ENCODE measurements around the gene PROSER2.

PROSER2 gene

DNA sequence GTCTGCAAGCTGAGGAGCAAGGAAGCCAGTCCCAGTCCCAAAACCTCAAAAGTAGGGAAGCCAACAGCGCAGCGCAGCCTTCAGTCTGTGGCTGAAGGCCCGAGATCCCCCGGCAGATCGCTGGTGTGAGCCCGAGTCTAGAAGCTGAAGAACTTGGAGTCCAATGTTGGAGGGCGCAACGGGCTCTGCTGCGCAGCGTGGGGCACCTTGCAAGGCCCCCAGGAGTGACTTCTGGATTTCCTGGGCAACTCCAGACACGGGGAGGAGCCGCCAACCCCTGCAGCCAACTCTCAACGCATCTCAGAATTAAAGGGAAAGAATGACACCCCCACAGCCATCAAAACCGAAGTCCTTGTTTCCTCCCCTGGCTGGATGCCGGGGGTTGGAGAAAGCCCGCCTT lies 18.8 kb upstream of the PROSER2 start:
- DNase-seq, result no peak

DNA sequence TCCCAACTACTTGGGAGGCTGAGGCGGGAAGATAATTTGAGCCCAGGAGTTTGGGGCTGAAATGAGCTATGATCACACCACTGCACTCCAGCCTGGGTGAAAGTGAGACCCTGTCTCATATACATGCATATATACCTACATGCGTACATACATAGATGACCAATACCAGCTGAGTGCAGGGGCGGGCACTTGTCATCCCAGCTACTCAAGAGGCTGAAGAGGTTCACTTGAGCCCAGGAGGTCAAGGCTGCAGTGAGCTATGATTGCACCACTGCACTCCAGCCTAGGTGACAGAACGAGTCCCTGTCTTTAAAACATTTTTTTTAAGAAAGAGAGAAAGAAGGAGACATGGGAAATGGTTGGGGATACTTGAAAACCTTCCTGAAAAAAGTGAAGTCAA lies 17.4 kb upstream of the PROSER2 start:
- DNase-seq, result no peak

DNA sequence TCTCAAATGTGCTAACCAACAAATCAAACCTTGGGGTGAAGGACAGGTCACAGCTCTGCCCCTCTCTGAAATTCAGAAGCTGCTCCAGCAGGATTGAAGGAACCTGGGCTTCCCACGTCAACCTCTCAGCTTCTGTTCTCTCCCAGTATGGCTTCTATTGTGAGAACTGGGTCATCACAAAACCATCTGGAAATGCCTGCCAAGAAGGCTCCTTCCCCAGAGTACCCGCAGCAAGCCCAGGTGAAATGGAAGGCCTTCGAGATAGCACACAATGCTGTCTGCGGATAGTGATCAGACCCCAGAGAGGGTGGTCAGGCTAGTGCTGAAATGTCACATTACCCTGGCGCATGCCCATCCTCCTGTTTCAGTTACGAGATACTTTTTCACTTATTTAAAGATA lies 16.4 kb upstream of the PROSER2 start:
- no peak for DNase-seq

DNA sequence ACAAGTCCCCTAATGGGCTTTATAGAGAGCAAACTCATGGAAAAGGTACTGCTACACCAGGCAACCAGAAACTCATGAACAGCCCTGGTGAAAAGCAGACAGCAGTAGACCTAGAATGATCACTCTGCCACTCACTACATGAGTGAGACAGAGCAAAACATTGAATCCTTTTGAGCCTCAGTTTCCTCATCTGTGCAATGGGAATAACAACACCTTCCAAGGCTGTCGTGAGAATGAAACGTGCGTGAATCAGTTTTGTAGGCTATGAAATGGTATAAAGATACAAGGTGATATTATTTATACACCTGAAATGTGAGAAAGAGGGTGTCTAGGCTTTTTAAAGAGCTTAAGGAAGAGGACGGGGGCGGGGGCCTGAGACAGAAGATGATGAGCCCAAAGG lies 14.3 kb upstream of the PROSER2 start:
- DNase-seq, result no peak

DNA sequence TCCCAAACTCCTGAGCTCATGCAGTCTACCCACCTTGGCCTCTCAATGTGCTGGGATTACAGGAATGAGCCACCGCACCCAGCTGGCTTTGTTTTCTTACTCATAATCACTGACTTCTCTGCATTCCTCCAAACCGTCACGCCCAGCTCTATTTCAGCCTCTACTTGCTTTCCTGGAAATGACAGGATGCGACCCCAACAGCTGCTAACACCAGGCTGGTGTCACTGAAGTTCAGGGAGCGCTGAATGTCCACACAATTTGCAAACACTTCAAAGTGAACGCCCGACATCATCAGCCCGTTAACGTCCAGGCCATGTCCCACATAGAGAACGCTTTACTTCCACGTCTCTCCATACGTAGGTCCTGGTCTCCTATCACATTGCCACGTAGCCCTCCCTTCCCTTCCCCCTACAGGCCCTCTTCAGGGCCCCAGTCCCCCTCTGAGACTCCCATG lies 12.8 kb upstream of the PROSER2 start:
- no peak for DNase-seq

DNA sequence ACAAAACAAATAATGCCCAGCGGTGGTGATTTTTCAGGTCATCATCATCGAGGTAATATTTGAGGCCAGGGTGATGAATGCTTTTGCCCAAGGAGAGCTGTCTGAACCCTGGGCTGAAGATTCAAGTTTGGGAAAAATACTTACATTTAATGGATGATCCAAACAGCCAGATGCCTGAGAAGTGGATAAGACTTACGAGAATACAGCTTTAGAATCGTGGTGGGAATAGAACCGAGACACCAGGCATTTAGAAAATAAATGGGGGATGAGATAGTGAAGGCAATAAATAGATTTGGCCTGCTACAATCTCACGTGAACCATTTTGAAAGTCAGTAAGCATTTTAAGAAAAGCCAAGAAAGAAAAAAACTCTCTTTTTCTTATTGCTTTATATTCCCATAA lies 12.2 kb upstream of the PROSER2 start:
- no peak for DNase-seq

DNA sequence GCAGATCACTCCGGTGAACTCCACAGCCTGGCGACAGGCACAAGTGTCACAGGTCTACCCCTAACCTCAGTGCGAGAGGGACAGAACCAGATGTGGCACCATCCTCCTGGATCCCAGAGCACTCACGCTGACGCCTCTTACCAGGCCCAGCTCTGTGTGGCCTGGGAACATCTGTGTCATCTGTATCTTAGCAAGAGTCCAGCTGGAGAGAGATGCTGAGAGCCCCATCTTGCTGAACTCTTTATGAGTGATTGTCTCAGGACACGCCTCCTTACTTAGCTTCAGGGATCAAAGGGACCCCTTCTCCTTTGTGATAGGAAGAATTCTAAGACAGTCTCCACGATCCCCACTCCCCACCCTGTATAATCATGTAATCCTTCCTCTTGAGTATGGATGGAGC lies 10.0 kb upstream of the PROSER2 start:
- DNase-seq, result no peak

DNA sequence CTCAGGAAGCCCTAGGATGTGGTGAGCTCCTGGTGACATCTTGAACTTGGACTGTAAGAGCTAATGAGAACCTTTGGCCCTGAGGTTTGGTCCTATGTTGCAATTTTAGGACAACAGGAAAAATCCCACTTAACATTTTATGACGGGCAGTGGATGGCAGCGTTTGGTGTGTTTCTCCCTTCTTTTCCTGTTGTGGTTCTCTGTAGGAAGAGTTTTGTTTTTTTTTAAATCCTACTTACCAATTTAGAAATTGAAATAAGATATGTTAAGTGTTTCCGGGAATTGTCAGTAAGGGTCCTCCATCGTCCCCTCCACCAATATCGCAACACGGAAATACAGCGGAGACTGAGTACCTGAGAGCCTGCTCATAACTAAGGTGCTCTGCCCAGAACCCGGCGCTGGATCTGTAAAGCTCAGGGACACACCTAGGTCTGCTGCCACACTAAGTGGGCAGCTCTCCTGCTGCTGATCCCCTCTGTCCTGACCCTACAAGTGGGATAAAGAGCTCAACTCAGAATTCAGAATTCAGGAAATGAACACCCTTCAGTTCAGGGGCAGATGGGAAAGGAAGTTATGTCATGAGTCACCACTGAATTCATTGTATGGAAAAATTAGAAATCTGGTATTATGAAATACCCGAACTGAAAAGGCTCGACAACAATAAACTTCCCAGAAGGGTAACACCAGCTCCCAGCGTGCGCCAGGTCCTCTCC lies 9.1 kb upstream of the PROSER2 start:
- DNase-seq, result no peak

DNA sequence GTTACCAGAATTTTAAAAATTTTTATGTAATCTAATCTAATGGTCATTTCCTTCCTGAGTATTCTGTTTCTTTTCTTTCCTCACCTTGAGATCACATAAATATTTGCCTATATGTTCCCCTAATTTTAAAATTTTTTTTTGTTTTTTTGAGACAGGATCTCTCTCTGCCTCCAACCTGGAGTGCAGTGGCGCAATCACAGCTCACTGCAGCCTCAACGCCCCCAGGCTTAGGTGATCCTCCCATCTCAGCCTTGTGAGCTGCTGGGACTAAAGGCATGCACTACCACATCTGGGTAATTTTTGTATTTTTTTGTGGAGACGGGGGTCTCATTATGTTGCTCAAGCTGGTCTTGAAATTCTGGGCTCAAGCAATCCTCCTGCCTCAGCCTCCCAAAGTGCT lies 4.1 kb upstream of the PROSER2 start:
- no peak for DNase-seq

DNA sequence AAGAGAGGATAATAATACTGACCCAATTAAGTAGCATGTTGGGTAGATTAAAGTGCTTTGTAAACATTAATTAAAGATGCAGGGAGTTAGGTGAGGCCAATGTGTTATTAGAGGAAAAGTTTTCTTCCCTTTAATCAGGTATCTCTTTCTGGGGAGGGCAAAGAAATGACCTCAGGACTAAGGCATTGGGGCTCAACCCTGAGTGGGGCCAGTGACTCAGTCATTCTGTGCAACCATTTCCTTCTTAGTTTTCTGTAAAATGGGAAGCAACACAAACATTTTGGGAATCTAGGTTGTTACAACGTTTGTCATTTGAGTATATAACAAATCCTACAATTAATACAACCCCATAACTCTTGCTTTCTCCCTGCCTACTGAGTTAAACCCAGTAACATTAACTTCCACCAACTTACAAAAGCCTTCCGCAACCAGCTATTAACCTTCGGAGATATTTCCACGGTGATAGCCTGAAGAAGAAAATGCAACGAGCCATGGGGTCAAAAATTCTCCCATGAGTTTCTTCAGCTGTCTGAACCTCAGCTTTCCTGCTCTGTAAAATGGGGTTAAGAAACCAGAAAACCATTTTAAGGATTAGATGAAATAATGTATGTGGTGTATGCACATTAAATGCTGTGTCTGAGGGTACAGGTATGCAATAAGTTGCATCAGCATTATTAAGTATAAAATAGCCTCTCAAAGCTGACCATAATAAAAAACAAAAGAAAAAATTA lies 965 bp upstream of the PROSER2 start:
- DNase-seq, result no peak

DNA sequence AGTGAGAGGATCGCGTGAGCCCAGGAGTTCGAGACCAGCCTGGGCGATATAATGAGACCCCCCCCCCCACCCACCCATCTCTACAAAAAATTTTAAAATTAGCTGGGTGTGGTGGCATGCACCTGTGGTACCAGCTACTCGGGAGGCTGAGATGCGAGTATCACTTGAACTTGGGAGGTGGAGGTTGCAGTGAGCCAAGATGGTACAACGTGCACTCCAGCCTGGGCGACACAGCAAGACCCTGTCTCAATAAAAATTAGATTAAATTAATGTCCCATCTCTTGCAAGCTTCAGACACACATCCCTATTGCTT lies 391 bp upstream of the PROSER2 start:
- no peak for DNase-seq

DNA sequence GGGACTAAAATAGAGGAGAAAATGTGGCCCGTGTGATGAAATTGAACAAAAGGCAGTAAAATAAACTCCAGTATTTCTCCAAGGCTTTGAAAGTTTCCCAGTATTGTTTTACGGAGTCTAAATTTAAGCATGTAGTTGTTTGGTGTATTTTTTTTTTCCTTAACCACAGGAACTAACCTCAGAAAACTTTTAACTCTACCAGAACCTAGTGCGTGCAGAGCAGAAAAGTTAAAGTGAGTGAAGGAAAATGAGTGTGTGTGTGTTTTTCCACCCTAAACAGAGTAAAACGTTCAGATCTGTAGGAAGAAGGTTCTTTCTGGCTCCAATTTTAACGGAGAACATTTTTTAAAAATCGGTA lies 812 bp downstream of the PROSER2 start:
- no peak for DNase-seq

DNA sequence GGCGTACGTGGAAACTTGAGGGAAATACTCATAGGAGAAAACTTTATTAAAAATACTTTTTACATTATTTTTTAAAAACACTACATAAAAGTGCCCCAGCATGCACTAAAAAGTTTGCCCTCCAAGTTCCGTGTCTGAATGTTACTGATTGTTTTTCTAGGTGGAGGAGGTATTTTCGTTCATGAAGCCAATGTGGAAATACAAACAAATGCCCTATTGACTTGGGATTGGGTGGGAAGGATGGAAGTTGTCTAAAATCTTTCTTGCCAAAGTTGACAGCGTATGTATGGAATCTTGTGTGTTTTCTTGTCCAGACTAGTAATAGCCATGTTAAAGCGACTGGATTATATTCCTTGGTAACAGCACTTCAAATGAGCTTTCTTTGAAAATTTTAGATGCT lies 1.2 kb downstream of the PROSER2 start:
- DNase-seq, result no peak

DNA sequence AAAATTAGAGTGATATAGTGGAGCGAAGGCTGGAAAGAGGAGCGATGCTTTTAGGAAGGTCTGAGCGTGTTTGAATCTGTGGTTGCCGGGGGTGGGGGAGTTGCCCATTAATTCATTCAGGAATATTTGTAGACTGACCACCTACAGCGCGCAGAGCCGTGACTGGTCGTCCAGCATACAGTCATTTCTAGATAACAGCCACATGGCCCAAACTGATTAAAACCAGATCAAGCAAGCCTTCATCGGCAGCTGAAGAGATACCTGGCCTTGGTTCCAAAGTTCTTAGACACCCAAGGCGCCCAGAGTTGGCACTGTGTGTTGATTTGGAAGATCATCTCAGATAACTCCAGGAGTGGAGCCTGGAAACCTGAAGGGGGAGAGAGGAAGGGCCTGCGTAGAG lies 1.7 kb downstream of the PROSER2 start:
- no peak for DNase-seq

DNA sequence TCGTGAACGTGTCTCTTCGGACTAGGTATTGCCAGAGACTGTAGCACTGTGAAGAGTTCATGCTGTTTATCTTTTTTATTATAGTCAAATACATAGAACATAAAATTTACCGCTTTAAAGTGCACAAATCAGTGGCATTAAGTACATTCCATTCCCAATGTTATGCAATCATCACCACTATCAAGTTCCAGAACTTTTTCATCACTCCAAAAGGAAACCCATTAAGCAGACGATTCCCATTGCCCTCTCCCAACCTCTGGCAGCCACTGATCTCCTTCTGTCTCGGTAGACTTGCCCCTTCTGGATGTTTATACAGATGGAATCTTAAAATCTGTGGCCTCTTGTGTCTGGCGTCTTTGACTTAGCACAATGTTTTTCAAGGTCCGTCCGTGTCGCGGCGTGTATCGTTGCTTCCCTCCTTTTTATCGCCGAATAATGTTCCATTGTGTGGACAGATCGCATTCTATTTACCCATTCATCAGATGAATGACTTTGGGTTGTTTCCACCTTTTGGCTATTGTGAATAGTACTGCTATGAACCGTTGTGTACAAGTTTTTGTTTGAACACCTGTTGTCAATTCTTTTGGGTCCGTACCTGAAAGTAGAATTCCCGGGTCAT lies 2.7 kb downstream of the PROSER2 start:
- no peak for DNase-seq

DNA sequence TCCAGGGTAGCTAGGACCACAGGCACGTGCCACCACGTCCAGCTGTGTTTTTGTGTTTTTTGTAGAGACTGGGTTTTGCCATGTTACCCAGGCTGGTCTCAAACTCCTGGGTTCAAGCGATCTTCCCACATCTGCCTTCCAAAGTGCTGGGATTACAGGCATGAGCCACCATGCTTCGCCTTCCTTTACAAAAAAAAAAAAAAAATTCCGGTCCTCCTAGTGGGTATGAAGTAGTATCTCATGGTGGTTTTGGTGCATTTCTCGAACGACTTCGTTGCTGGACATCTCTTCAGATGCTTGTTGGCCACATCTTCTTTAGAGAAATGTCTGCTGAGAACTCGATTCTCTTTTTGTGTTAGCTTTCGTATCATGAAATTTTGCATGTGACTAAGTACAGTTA lies 3.9 kb downstream of the PROSER2 start:
- no peak for DNase-seq

DNA sequence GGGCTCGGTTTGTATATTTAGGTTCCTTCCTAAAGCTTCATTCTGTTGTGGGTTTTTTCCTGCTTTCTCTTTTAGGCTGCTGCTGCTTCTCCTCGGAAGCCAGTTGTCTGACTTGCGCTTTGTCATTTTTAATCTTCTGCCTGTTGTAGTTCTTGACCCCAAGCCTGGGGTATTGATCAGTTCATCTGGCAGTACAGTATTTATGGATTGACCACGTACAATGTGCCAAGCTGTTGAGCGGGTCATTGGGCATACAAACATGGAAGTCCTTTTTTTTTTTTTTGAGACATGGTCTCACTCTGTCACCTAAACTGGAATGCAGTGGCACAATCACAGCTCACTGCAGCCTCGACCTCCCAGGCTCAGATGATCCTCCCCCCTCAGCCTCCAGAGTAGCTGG lies 4.3 kb downstream of the PROSER2 start:
- DNase-seq, result no peak

DNA sequence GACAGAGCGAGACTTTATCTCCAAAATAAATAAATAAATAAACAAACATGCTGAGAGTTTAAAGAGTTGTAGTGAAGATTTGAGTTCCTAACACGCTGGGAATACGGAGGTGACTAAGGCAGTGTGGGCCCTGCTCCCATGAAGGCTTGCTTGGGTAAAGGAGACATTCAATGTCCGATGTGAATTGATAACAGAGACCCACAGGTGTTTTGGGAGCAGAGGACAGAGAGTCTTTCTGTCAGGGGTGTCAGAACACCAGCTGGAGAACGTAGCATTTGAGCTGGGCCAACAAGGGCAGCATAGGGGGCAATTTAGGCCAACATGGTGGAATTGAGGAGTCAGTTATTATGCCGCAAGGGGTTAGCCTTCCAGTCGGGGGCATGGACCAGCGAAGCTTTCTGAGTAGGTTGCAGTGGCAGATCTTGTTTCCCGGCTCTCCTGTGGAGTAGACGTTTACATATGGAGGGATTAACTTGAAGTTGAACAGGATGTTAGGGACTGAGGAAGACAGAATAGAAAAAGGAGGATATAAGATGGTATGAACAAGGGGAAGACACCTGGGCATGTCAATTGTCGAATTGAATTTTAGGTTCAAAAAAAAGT lies 5.6 kb downstream of the PROSER2 start:
- DNase-seq, result no peak

DNA sequence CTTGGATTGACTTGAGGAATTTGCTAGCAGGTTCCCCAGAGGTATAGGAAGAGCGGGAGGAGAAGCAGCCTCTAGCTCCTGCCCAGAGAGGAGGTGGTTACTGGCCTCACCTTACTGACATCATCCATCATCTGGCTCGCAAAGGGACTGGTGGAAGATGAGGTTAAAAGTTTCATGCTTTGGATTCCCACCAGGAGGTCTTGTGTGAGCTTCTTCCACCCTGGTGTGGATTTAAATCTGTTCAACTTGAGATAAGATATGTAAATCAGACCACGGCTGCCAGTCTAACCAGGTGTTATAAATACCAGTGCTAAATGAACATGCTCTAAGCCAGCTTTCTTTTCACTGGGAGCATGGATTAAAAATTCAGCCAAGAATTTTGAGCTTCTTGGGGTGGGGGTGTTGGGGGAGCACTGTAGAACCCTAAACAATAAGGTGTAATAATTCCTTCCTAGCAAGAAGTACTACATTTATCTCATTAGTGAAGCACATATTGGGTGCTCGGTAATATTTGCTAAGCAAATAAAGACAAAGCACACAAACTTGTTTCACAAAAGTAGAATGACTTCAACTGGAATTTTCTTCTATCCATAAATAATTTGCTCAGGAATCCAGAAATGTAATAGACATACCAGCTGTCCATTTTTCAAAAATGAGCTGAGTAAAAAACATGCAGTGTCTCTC lies 7.8 kb downstream of the PROSER2 start:
- DNase-seq, result no peak

DNA sequence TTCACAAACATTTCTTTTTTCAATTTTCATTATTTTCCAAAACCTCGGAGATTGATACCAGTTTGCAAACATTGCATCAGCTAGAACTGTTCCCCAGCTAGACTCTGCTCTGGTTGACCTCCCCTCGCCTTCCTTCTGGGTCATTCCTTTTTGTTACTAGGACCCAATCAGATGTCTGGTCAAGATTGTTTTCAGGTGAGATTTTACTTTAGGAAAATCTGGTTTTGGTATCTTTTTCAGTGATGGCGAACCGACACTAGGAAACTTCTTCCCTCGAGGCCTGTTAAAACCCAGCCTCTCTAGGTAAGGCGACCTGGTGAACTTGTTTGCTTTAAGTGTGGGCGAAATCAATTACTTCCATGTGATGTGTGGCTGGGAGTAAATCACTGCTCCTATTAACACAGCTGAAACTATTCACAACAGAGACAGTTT lies 8.4 kb downstream of the PROSER2 start:
- no peak for DNase-seq

DNA sequence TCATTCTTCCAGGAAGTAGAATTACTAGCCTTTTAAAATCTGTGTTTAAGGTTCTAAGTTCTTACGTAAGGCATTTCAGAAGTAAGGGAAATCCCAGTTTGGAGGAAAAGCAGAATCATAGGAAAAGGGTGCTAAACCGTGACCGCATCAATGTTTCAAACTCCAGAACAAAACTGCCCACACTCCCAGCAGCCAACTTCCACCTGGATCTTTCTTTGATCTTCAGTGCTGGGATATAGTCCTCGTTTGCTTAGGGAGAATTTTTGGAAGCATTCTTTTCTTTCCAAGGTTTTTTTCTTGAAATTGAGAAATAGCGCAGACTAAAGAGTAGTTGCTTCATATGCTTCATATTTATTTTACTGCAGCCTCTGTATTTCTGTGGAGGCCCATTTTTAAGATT lies 8.9 kb downstream of the PROSER2 start:
- DNase-seq, result no peak

DNA sequence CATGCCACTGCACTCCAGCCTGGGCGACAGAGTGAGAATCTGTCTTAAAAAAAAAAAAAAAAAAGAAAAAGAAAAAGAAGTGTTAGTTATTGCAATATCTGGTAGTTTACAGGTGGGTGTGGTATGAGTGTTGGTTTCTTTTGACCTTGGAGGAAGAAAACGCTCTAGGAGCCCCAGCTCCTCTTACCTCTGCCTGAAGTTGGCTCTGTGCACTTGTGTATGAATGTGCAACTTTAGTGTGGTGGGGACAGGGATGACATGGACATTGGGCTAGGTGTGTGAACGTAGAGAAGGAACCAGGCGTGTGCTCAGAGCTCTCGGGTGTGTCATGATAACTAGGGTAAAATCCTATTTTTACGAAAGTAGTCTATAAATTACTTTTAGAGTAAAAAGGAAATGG lies 11.9 kb downstream of the PROSER2 start:
- no peak for DNase-seq

DNA sequence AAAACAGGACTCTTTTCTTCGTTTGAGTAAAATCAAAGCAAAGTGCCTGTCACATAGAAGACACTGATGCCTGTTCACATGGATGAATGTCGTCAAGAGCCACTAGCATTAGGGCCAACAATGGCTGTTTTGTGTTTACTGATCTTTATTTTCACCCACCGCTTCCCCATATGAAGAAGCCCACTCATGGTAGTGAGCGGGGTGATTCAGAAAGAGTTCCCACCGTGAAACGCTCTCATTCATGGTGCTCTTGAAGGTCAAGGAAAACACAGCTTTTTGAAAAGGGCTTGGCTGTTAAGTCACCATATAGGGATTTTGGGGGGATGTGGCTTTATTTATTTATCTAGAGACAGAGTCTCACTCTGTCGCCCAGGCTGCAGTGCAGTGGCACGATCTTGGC lies 12.5 kb downstream of the PROSER2 start:
- no peak for DNase-seq
